Mesodermal cell (in vitro differentiated cells): ENCODE data around the gene TRPC4.
"Not testable (repeated sequence)": the region's sequence is repeated elsewhere in the genome, so short reads cannot be mapped to it uniquely, and the experiment has no call there.

ENCODE experiments used
- H3K27ac ChIP-seq: 2 replicates; pipeline ENCODE4 v1.7.0; 2013; ENCODE audit warnings: mild to moderate bottlenecking, low read depth, low read length, moderate library complexity; ENCODE audit not compliant: severe bottlenecking
- H3K36me3 ChIP-seq: 2 replicates; pipeline ENCODE4 v1.7.1; 2013; ENCODE audit warnings: mild to moderate bottlenecking, low read length, moderate library complexity; ENCODE audit not compliant: control insufficient read depth, insufficient read depth
- H3K4me1 ChIP-seq: one replicate; pipeline ENCODE4 v1.7.1; 2013; ENCODE audit warnings: mild to moderate bottlenecking, low read length; ENCODE audit not compliant: insufficient read depth, control insufficient read depth, poor library complexity, severe bottlenecking
- H3K4me3 ChIP-seq: 2 replicates; pipeline ENCODE4 v1.7.0; 2013; ENCODE audit warnings: low read length, control low read depth, mild to moderate bottlenecking; ENCODE audit not compliant: insufficient read depth, poor library complexity, severe bottlenecking; ENCODE audit errors: extremely low read depth
- H3K9me3 ChIP-seq: 2 replicates; pipeline ENCODE4 v1.7.1; 2013; ENCODE audit warnings: mild to moderate bottlenecking, low read length, moderate library complexity; ENCODE audit not compliant: control insufficient read depth
- WGBS, 2 experiments: methylation state at CpG; one replicate each; pipeline ENCODE4 v1.1.5; 2013; ENCODE audit warnings: missing lambda C conversion rate in 2 of 2; ENCODE audit not compliant: insufficient coverage in 2 of 2; 5-methylcytosine and 5-hydroxymethylcytosine counted together

Gene TRPC4

DNA sequence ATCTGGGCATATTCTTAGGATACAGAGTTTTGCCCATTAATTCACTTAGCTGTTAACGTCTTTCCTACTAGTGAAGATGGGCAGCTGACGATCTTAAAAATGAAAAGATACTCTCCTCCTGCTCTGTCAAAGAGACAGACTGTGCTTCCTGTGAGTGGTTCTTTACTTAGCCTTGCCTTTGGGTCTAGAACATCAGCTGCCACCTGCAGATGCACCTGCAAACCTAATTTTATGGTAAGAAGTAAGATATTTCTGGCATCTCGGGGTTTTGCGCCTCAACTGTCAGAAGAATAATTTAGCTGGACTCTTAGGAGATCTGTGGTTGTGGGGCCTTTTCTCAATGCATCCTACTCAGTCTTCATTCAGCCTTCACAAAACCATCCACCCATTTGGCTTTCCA, 36.2 kb downstream of the TRPC4 start:
- H3K4me3 ChIP-seq = no peak overlapping the region
- no peaks in the 10 kb centered on the region for H3K9me3 ChIP-seq
- WGBS, 2 experiments = 89 to 100% methylated on average over 1 to 2 of the region's 4 CpGs
- no peaks in the 10 kb centered on the region for H3K36me3 ChIP-seq
- no peaks in the 10 kb centered on the region for H3K4me1 ChIP-seq
- H3K27ac ChIP-seq = no peak overlapping the region

DNA sequence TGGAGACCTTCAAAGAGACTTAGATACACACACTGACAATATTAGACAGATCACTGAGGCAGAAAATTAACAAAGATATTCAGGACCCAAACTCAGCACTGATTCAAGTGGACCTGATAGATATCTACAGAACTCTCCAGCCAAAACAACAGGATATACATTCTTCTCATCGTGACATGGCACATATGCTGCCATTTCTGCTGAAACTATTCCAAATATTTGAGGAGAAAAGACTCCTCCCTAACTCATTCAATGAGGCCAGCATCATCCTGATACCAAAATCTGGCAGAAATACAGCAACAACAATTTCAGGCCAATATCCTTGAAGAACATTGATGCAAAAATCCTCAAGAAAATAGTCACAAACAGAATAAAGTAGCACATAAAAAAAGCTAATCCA, 53.3 kb downstream of the TRPC4 start:
- Histone ChIP-seq H3K4me3 (no peak overlapping the region), H3K9me3 (peaks cover 7% of the 10 kb centered on the region), H3K27ac (no peak overlapping the region), H3K4me1 (no peaks in the 10 kb centered on the region), H3K36me3 (no peaks in the 10 kb centered on the region)
- 89 to 90% methylated on average over 1 of the region's 1 CpG for WGBS, 2 experiments

DNA sequence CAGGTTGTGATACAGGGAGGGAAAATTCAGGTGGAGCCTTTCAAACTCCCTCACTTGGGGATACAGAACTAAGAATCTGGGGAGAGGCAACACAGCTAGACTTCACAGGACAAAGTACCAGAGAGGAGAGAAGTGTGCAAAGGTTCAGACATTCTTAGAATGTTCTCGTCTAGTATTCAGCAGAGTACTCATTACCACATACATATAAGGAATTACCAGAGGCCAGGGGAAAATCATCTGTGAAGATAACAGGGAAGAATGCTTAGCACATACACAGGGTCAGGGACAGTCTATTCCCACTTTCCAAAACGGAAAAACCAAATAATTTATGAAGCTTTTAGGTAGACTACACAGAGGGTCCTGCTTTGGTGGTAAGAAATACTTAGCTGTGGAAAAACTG, 58.1 kb downstream of the TRPC4 start:
- no peak overlapping the region for H3K4me3 ChIP-seq
- no peak overlapping the region for H3K27ac ChIP-seq
- H3K36me3 ChIP-seq = no peaks in the 10 kb centered on the region
- no peaks in the 10 kb centered on the region for H3K4me1 ChIP-seq
- no peaks in the 10 kb centered on the region for H3K9me3 ChIP-seq
- WGBS, 2 experiments = no CpG with 5 or more reads among the region's 2 CpGs

DNA sequence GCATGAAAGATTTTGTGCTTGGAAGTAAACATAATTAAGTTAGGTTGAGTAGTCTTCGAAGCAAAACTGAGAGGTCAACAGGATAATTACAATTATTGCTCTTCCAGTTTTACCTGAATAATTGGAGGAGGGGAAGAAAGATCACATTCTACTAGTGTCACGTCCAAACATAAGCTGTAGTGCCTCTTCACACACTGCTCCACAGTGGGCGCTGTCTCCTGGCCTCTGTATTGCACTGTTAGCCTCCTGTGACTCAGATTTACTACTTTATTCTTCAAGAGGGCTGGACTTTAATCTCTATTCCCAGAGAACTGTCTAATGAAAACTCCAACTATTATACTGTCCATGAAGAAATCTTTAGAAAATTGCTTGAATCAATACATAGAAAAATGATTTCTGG, 62.9 kb downstream of the TRPC4 start:
- Histone ChIP-seq H3K27ac (no peak overlapping the region), H3K4me3 (no peak overlapping the region), H3K36me3 (no peaks in the 10 kb centered on the region), H3K9me3 (no peaks in the 10 kb centered on the region), H3K4me1 (no peaks in the 10 kb centered on the region)
- 100% methylated on average over 1 of the region's 3 CpGs for WGBS, 2 experiments

DNA sequence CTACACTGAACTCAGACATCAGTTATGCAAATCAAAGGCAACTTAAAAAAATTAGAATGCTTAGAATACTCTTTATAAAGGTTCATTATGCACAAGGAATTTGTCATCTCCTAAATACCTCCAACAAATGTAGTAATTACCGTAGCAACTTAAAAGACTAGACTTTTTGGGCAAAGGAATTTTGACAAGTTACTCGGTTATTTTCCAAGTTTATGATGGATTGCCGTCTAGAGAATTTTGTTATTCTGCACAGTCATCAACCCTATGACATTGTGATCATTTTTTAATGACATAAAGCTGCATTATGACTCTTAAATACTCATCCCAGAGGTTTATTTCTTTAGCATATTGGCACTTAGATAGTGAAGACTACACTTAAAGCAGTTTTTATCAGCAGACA, 71.9 kb downstream of the TRPC4 start:
- H3K27ac ChIP-seq = no peak overlapping the region
- H3K4me1 ChIP-seq = no peaks in the 10 kb centered on the region
- no peaks in the 10 kb centered on the region for H3K36me3 ChIP-seq
- 94 to 100% methylated on average over 1 to 2 of the region's 3 CpGs for WGBS, 2 experiments
- no peaks in the 10 kb centered on the region for H3K9me3 ChIP-seq
- H3K4me3 ChIP-seq = no peak overlapping the region

DNA sequence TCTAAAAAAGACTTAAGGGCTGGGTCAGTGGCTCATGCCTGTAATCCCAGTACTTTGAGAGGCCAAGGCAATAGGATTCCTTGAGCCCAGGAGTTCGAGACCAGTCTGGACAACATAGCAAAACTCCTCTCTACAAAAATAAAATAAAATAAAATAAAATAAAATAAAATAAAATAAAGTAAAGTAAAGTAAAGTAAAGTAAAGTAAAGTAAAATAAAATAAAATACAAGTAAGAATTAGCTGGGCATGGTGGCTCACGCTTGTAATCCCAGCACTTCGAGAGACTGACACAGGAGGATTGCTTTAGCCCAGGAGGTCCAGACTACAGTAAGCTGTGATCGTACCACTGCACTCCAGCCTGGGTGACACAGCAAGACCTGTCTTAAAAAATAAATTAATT, 72.8 kb downstream of the TRPC4 start:
- 81 to 100% methylated on average over 2 of the region's 4 CpGs for WGBS, 2 experiments
- not testable (repeated sequence) for H3K9me3 ChIP-seq

DNA sequence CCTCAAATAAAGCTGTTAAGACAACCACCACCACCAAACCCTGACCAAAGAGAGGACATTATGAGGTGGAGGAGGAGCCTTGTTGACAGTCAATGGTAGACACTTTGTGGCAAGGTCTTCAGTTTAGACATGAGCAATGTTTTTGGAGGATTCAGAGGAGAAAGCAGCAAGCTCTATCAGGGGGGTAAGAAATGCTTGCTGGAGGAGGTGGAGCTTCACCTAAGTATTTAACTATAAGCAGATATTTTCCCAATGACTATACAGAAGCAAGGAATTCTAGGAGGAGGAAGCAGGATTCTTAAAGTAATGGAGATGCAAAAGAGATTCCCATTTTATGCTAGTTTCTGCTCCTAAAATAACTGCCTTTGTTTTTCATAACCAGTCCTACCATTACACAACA, 74.2 kb downstream of the TRPC4 start:
- no peak overlapping the region for H3K4me3 ChIP-seq
- H3K36me3 ChIP-seq = no peaks in the 10 kb centered on the region
- no peak overlapping the region for H3K27ac ChIP-seq
- no peaks in the 10 kb centered on the region for H3K9me3 ChIP-seq
- no peaks in the 10 kb centered on the region for H3K4me1 ChIP-seq

More for the DNA sequence above, 72.8 kb downstream of the TRPC4 start:
- not testable (repeated sequence) for H3K27ac ChIP-seq, H3K4me3 ChIP-seq, H3K36me3 ChIP-seq, H3K4me1 ChIP-seq

DNA sequence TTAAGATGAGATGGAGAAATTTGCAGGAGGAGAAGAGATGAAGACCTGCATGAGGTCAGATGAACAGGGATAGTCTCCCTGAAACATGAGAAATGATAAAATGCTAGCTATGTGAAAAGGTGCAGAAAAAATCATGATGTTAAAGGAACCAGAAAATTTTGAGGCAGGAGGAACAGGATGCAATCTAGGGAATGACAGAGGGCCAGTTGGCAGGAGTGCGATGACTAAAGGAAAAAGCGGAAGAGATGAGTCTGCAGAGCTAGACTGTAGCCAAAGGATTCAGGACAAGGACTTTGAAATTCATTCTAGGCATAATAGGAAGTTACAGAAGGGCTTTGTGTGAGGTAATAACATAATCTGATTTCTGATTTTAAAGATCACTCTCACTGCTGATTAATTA, 77.9 kb downstream of the TRPC4 start:
- Histone ChIP-seq H3K4me1 (no peaks in the 10 kb centered on the region), H3K4me3 (no peak overlapping the region)
- WGBS, 2 experiments = 88 to 100% methylated on average over 1 to 2 of the region's 2 CpGs

DNA sequence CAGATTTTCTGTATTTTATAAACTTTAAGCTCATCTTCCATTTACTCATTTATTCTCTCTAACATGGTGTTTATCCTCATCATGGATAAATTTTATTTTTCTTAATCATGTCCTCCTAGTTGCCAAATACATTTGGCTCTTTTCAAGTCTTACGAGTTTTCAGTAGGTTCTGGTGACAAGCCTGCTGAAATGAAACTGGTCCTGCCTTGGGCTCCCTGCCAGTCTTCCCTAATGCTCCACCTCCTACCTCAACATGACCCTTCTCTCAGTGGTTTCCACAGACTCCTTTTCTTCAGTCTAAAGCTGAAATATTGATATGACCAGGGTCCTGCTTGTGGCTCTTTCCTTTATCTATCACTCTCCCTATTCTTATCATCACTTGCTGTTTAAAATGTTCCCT, 81.2 kb downstream of the TRPC4 start:
- H3K9me3 ChIP-seq = no peaks in the 10 kb centered on the region
- 88 to 100% methylated on average over 1 of the region's 1 CpG for WGBS, 2 experiments
- no peak overlapping the region for H3K27ac ChIP-seq
- H3K4me1 ChIP-seq = no peaks in the 10 kb centered on the region
- no peaks in the 10 kb centered on the region for H3K36me3 ChIP-seq
- H3K4me3 ChIP-seq = no peak overlapping the region

More for the DNA sequence above, 77.9 kb downstream of the TRPC4 start:
- no peak overlapping the region for H3K27ac ChIP-seq
- no peaks in the 10 kb centered on the region for H3K9me3 ChIP-seq
- no peaks in the 10 kb centered on the region for H3K36me3 ChIP-seq

DNA sequence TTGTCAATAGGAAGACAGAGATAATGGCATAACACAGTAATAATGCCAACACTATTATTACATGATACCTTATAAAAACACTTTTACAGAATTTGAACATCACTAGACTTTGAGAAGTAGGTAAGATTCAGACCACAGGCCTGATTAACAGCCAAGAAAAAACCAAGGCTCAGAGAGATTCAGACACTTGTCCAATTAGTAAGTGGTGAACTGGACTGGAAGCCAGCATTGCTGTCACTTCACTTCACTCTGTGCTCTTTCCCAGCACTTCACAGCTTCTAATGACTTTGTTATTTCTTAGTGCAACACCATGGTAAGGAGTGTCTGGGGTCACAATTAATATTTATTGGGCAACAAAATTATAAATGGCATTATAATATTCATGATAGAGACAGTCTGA, 91.9 kb downstream of the TRPC4 start:
- Histone ChIP-seq H3K4me1 (peaks cover 9% of the 10 kb centered on the region), H3K27ac (no peak overlapping the region), H3K36me3 (no peaks in the 10 kb centered on the region), H3K4me3 (no peak overlapping the region), H3K9me3 (no peaks in the 10 kb centered on the region)

DNA sequence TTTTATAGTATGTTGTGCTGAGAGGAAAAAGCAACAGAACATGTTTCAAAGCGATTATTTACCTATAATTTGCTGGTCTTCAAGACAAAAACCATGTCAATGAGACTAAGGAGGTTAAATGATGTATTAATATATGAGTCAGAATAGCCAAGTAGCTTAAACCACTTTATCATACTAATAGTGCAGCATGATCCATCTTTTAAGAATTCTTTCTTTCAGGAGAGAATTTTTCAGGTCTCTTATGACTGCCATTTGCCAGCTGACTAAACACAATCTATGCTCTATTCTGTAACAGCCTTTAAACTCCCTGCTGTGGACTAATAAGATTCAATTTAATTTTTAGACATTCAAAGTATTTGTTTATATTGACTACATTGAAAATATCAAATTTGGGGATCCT, 93.7 kb downstream of the TRPC4 start:
- Histone ChIP-seq H3K4me3 (no peak overlapping the region), H3K27ac (no peak overlapping the region), H3K4me1 (no peaks in the 10 kb centered on the region), H3K36me3 (no peaks in the 10 kb centered on the region), H3K9me3 (no peaks in the 10 kb centered on the region)
- no CpG with 5 or more reads among the region's 1 CpG for WGBS, 2 experiments

DNA sequence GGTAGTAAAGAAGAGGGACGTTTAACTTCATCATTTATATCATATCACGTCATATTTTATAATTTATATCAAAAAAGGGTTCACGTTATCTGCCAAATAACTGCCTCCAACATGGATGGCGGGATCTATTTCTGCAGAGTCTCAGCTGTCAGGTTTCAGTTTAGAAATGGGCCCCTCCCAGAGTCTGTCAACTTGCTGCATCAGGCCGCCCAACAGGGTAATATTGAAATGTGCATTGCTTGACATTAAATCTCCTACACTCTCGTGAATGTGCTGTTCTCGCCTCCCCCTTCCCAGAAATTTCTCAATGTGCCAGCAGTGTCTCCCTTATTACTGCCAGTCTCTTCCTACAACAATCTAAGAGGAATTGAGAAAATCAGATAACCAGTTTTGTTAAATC, 96.9 kb downstream of the TRPC4 start:
- no peaks in the 10 kb centered on the region for H3K36me3 ChIP-seq
- no peak overlapping the region for H3K27ac ChIP-seq
- H3K4me1 ChIP-seq = no peaks in the 10 kb centered on the region
- 88 to 100% methylated on average over 3 to 4 of the region's 7 CpGs for WGBS, 2 experiments
- H3K9me3 ChIP-seq = no peaks in the 10 kb centered on the region
- H3K4me3 ChIP-seq = no peak overlapping the region
